Transverse colon (tissue), 3 donors: Measurements from ENCODE around the gene OOSP4B.
"Not testable (repeated sequence)": the region's sequence is repeated elsewhere in the genome, so short reads cannot be mapped to it uniquely, and the experiment has no call there.

Experiments
- POLR2A ChIP-seq: fragments of 450-650 bp; IDR thresholded peaks from one replicate; pipeline ENCODE4 v1.6.1; 2016; ENCODE audit warnings: antibody characterized with exemption, mild to moderate bottlenecking, moderate library complexity
- TF ChIP-seq, protein P1 (sequence below), 5 experiments: fragments of 200-600 bp in 3 of 5; fragments of 450-650 bp in 2 of 5; sonication (generic) in 3 of 5; IDR thresholded peaks; 1 replicate in 2 of 5; 2 replicates in 3 of 5; pipeline ENCODE4 v1.5.1; 2016 to 2017; ENCODE audit warnings: antibody characterized with exemption in 5 of 5, inconsistent platforms in 3 of 5, mild to moderate bottlenecking in 2 of 5, moderate library complexity in 1 of 5

DNA sequence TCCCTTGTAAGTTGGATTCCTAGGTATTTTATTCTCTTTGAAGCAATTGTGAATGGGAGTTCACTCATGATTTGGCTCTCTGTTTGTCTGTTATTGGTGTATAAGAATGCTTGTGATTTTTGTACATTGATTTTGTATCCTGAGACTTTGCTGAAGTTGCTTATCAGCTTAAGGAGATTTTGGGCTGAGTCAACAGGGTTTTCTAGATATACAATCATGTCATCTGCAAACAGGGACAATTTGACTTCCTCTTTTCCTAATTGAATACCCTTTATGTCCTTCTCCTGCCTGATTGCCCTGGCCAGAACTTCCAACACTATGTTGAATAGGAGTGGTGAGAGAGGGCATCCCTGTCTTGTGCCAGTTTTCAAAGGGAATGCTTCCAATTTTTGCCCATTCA lies 33.4 kb downstream of the OOSP4B start:
- TF ChIP-seq, protein P1, sequence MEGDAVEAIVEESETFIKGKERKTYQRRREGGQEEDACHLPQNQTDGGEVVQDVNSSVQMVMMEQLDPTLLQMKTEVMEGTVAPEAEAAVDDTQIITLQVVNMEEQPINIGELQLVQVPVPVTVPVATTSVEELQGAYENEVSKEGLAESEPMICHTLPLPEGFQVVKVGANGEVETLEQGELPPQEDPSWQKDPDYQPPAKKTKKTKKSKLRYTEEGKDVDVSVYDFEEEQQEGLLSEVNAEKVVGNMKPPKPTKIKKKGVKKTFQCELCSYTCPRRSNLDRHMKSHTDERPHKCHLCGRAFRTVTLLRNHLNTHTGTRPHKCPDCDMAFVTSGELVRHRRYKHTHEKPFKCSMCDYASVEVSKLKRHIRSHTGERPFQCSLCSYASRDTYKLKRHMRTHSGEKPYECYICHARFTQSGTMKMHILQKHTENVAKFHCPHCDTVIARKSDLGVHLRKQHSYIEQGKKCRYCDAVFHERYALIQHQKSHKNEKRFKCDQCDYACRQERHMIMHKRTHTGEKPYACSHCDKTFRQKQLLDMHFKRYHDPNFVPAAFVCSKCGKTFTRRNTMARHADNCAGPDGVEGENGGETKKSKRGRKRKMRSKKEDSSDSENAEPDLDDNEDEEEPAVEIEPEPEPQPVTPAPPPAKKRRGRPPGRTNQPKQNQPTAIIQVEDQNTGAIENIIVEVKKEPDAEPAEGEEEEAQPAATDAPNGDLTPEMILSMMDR (IDR thresholded peaks at IDR 0.05) = not testable (repeated sequence)
- not testable (repeated sequence) for TF ChIP-seq POLR2A
